HepG2 (cell line): ENCODE results near the gene MICOS13. TPM values are rescaled to one million over a fixed set of nuclear protein-coding genes. Genes with fewer than 3 reads are reported as not detected.

Experiments
- ATAC-seq: fragments of 200-7000 bp; cut with Tn5 transposase; 3 replicates; pipeline ENCODE4 v1.9.1; 2020; ENCODE audit warnings: mild to moderate bottlenecking, moderate library complexity
- BruUV-seq: library from RNA; stranded (reverse); fragments of 400-500 nt; replicated peaks from 2 replicates; lab custom pipeline; 2021; lab: Mats Ljungman, UMichigan
- CTCF ChIA-PET: fragments of 300-600 bp; formaldehyde crosslinking; extraction: SDS; loops from one replicate; lab custom pipeline; 2021; ENCODE audit warnings: low total read pairs, inconsistent platforms, low intra/inter-chr PET ratio; lab: Yijun Ruan, JAX
- POLR2A ChIA-PET: fragments of 350-600 bp; sonication (Branson Sonifier 250); formaldehyde crosslinking; loops from one replicate; lab custom pipeline; 2020; ENCODE audit warnings: antibody characterized with exemption, inconsistent platforms; lab: Yijun Ruan, JAX
- DNase-seq: peaks from one replicate; pipeline ENCODE4 v3.0.0-alpha.2; 2015; ENCODE audit warnings: low spot score
- FAIRE-seq: peaks from 3 replicates; lab custom pipeline; 2011; peaks lifted over from hg19 to GRCh38; lab: Jason Lieb, UNC
- H2AFZ ChIP-seq: one replicate; pipeline ENCODE4 v1.6.1; 2011; ENCODE audit warnings: low read length, inconsistent platforms
- H3K27ac ChIP-seq: fragments of 300-600 bp; 3 replicates; pipeline ENCODE4 v1.8.0; 2011; ENCODE audit warnings: mixed run types, mild to moderate bottlenecking, mixed read lengths, low read length, inconsistent platforms; ENCODE audit not compliant: insufficient read depth; ENCODE audit errors: extremely low read length
- H3K27me3 ChIP-seq, 2 experiments: fragments of 200-600 bp in 1 of 2; 2 replicates in 1 of 2; 3 replicates in 1 of 2; pipeline versions ENCODE4 v1.6.0 to v1.8.0; 2011; ENCODE audit warnings: low read length in 2 of 2, mild to moderate bottlenecking in 2 of 2, moderate library complexity in 2 of 2, inconsistent platforms in 1 of 2; ENCODE audit not compliant: insufficient read depth in 2 of 2, control insufficient read depth in 1 of 2
- H3K36me3 ChIP-seq, 2 experiments: fragments of 200-600 bp in 1 of 2; replicated peaks in 1 of 2; 2 replicates in 1 of 2; 3 replicates in 1 of 2; pipeline versions ENCODE4 v1.5.1 to v1.8.0; 2011; ENCODE audit warnings: low read length in 2 of 2, inconsistent platforms in 1 of 2; ENCODE audit not compliant: insufficient read depth in 2 of 2, control insufficient read depth in 1 of 2
- H3K4me1 ChIP-seq: 2 replicates; pipeline ENCODE4 v1.5.1; 2012; ENCODE audit warnings: low read length, inconsistent platforms; ENCODE audit not compliant: insufficient read depth
- H3K4me2 ChIP-seq: 2 replicates; pipeline ENCODE4 v1.6.0; 2011; ENCODE audit warnings: low read depth, low read length, inconsistent platforms
- H3K4me3 ChIP-seq, 3 experiments: fragments of 200-600 bp in 1 of 3; sonication (generic), shearing (Covaris generic) in 1 of 3; replicated peaks in 1 of 3; 2 replicates each; pipeline ENCODE4 v1.5.1; 2011 to 2016; ENCODE audit warnings: low read length in 3 of 3, inconsistent platforms in 2 of 3, low read depth in 2 of 3, mild to moderate bottlenecking in 2 of 3, control low read depth in 1 of 3, mixed read lengths in 1 of 3; ENCODE audit not compliant: insufficient read depth in 1 of 3
- H3K79me2 ChIP-seq: one replicate; pipeline ENCODE4 v1.6.1; 2011; ENCODE audit warnings: low read length, inconsistent platforms; ENCODE audit not compliant: insufficient read depth
- H3K9ac ChIP-seq: 2 replicates; pipeline ENCODE4 v1.6.0; 2011; ENCODE audit warnings: mild to moderate bottlenecking, low read depth, low read length, inconsistent platforms; ENCODE audit not compliant: insufficient read depth
- H3K9me3 ChIP-seq: 2 replicates; pipeline ENCODE4 v1.5.1; 2012; ENCODE audit warnings: mild to moderate bottlenecking, low read length
- H4K20me1 ChIP-seq: 2 replicates; pipeline ENCODE4 v1.6.0; 2011; ENCODE audit warnings: inconsistent platforms, mild to moderate bottlenecking, low read length, moderate library complexity; ENCODE audit not compliant: insufficient read depth
- GABPB1 ChIP-seq: IDR thresholded peaks from 2 replicates; pipeline ENCODE4 v1.6.1; 2016; ENCODE audit warnings: mild to moderate bottlenecking, missing genetic modification reagents, moderate library complexity, missing compliant biosample characterization
- HNF4A ChIP-seq: sonication (generic); formaldehyde crosslinking; IDR thresholded peaks from 2 replicates; pipeline ENCODE4 v1.4.0; 2020; ENCODE audit warnings: missing genetic modification reagents
- MED13 ChIP-seq: sonication (generic); formaldehyde crosslinking; IDR thresholded peaks from 2 replicates; pipeline ENCODE4 v1.5.0; 2020; ENCODE audit warnings: missing genetic modification reagents
- NCOR1 ChIP-seq: fragments of 200-600 bp; sonication (generic); IDR thresholded peaks from 2 replicates; pipeline ENCODE4 v1.7.0; 2017; ENCODE audit warnings: antibody characterized with exemption, low read length, borderline replicate concordance
- RFX5 ChIP-seq: IDR thresholded peaks from 2 replicates; pipeline ENCODE4 v1.6.1; 2011; ENCODE audit warnings: low read depth, low read length, improper control_type of control experiment
- SOX6 ChIP-seq, 2 experiments: fragments of 450-650 bp in 1 of 2; sonication (generic) in 1 of 2; formaldehyde crosslinking in 1 of 2; IDR thresholded peaks; 2 replicates each; pipeline versions ENCODE4 v1.4.0 to v1.6.1; 2017 to 2020; ENCODE audit warnings: antibody characterized with exemption in 1 of 2, mild to moderate bottlenecking in 1 of 2, missing genetic modification reagents in 1 of 2
- ZNF20 ChIP-seq: sonication (generic); formaldehyde crosslinking; IDR thresholded peaks from 2 replicates; pipeline ENCODE4 v1.4.0; 2020; ENCODE audit warnings: mild to moderate bottlenecking, moderate library complexity, missing genetic modification reagents
- ZNF607 ChIP-seq: sonication (generic); formaldehyde crosslinking; IDR thresholded peaks from 2 replicates; pipeline ENCODE4 v1.5.1; 2020; ENCODE audit warnings: missing genetic modification reagents, mild to moderate bottlenecking, borderline replicate concordance
- WGBS: methylation state at CpG from one replicate; pipeline ENCODE4 v1.1.6; 2017; ENCODE audit warnings: low lambda C conversion rate; 5-methylcytosine and 5-hydroxymethylcytosine counted together
- in situ Hi-C: cut with HindIII; loops from 2 replicates; pipeline ENCODE4 v1.10.0; 2017; ENCODE audit warnings: low pct_unique_long_range_greater_than_20kb; ENCODE audit not compliant: extremely low pct_ligation_motif_present
- intact Hi-C: fragments of 100-400 bp; cut with micrococcal nuclease; formaldehyde crosslinking; loops from one replicate; pipeline ENCODE4 v1.10.0; 2022; ENCODE audit not compliant: unreplicated experiment
- polyA plus RNA-seq, 8 experiments: library from polyadenylated mRNA; depleted of rRNA in 3 of 8; stranded (reverse) in 7 of 8; unstranded in 1 of 8; fragments of >200 nt; fragmentation: Illumina TruSeq in 4 of 8; extraction: Trizol in 4 of 8; gene quantifications; 2 replicates each; pipeline versions ENCODE4 v1.2.1 to v1.2.3, GENCODE V29; 2011 to 2016; ENCODE audit warnings: low read depth in 4 of 8, missing spikeins in 1 of 8, mixed read lengths in 1 of 8; ENCODE audit not compliant: insufficient read depth in 1 of 8
- total RNA-seq, 5 experiments: library from RNA; depleted of rRNA; stranded (reverse); fragments of >200 nt; fragmentation: Illumina TruSeq; extraction: Trizol; gene quantifications; 2 replicates each; pipeline ENCODE4 v1.2.3, GENCODE V29; 2016; ENCODE audit warnings: low read depth in 1 of 5
- TF ChIP-seq, protein P1 (sequence below): sonication (generic); formaldehyde crosslinking; IDR thresholded peaks from 2 replicates; pipeline ENCODE4; 2020; ENCODE audit warnings: missing genetic modification reagents, mild to moderate bottlenecking, borderline replicate concordance
- TF ChIP-seq, protein P2 (sequence below): sonication (generic); formaldehyde crosslinking; IDR thresholded peaks from 2 replicates; pipeline ENCODE4 v1.8.1; 2022; ENCODE audit warnings: mild to moderate bottlenecking, missing genetic modification reagents

The MICOS13 gene
- total and polyA plus RNA-seq, 2 of the 13 experiments (the other 11 are each of a cell fraction or from before 2014, with no cell fraction given) = 28.8 to 35.4 TPM

DNA sequence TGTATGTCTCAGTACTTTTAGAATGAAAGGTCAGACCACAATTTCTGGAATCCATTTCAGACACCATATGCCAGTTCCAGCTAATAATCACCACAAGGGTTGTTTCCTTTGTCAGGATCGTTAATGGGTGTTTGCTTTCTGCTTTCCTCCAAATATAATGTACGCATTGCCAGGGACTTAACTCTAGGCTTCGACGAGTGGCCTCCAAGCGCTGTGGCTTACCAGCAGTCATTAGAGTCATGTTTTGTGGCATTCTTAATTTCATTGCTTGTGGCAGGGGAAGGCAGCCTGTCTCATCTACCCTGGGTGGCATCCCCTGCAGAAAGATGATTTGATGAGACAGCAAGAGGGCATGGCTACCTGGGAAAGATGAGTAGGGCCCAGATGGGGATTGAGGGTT, 34.9 kb downstream of the MICOS13 start:
- BruUV-seq = no TSS peak
- peaks cover 53% of the 10 kb centered on the region for H3K79me2 ChIP-seq
- H2AFZ ChIP-seq = no peak overlapping the region
- H3K4me3 ChIP-seq = no peak overlapping the region
- in situ Hi-C loops = no loop called here
- H3K9ac ChIP-seq = no peak overlapping the region
- no peaks in the 10 kb centered on the region for H3K27me3 ChIP-seq
- ATAC-seq (no peak), FAIRE-seq (no peak)
- H3K4me2 ChIP-seq = no peak overlapping the region
- 93% methylated on average over 5 of the region's 5 CpGs for WGBS
- TF ChIP-seq, protein P1, sequence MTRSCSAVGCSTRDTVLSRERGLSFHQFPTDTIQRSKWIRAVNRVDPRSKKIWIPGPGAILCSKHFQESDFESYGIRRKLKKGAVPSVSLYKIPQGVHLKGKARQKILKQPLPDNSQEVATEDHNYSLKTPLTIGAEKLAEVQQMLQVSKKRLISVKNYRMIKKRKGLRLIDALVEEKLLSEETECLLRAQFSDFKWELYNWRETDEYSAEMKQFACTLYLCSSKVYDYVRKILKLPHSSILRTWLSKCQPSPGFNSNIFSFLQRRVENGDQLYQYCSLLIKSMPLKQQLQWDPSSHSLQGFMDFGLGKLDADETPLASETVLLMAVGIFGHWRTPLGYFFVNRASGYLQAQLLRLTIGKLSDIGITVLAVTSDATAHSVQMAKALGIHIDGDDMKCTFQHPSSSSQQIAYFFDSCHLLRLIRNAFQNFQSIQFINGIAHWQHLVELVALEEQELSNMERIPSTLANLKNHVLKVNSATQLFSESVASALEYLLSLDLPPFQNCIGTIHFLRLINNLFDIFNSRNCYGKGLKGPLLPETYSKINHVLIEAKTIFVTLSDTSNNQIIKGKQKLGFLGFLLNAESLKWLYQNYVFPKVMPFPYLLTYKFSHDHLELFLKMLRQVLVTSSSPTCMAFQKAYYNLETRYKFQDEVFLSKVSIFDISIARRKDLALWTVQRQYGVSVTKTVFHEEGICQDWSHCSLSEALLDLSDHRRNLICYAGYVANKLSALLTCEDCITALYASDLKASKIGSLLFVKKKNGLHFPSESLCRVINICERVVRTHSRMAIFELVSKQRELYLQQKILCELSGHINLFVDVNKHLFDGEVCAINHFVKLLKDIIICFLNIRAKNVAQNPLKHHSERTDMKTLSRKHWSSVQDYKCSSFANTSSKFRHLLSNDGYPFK (CRISPR knock-in tag) = no peak
- TF ChIP-seq NCOR1 (no peak), MED13 (no peak), ZNF20 (CRISPR knock-in tag) (no peak), RFX5 (no peak), ZNF607 (CRISPR knock-in tag) (no peak), GABPB1 (no peak), HNF4A (CRISPR knock-in tag) (no peak), SOX6 (IDR thresholded peaks at IDR 0.05) (no peak), SOX6 (CRISPR knock-in tag; IDR thresholded peaks at IDR 0.05) (no peak)
- TF ChIP-seq, protein P2, sequence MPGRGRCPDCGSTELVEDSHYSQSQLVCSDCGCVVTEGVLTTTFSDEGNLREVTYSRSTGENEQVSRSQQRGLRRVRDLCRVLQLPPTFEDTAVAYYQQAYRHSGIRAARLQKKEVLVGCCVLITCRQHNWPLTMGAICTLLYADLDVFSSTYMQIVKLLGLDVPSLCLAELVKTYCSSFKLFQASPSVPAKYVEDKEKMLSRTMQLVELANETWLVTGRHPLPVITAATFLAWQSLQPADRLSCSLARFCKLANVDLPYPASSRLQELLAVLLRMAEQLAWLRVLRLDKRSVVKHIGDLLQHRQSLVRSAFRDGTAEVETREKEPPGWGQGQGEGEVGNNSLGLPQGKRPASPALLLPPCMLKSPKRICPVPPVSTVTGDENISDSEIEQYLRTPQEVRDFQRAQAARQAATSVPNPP = no peak
- TF ChIP-seq, all 625 proteins: peak for 0
- CTCF ChIA-PET = no interaction called here
- intact Hi-C loops = no loop called here
- H3K36me3 ChIP-seq = peaks cover 44 to 86% of the 10 kb centered on the region in 2 experiments
- peaks cover 23% of the 10 kb centered on the region for H3K4me1 ChIP-seq
- H4K20me1 ChIP-seq = peaks cover 38% of the 10 kb centered on the region
- no peaks in the 10 kb centered on the region for H3K9me3 ChIP-seq
- no peak for DNase-seq
- POLR2A ChIA-PET = no interaction called here
- H3K27ac ChIP-seq = no peak overlapping the region
